Articular chondrocyte of knee joint (primary cell): Measurements from ENCODE around the gene RARRES1. TPM values are rescaled to one million over a fixed set of nuclear protein-coding genes. Genes with fewer than 3 reads are reported as not detected.

Source experiments
- small RNA-seq: library from RNA; depleted of rRNA; stranded (forward); fragments of <200 nt; gene quantifications from one replicate; pipeline ENCODE3, GENCODE V24; 2012
- total RNA-seq: library from RNA; depleted of rRNA; stranded (reverse); fragments of >200 nt; gene quantifications from 2 replicates; pipeline ENCODE4 v1.2.3, GENCODE V29; 2012

The RARRES1 gene, protein sequence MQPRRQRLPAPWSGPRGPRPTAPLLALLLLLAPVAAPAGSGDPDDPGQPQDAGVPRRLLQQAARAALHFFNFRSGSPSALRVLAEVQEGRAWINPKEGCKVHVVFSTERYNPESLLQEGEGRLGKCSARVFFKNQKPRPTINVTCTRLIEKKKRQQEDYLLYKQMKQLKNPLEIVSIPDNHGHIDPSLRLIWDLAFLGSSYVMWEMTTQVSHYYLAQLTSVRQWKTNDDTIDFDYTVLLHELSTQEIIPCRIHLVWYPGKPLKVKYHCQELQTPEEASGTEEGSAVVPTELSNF
- total RNA-seq: 6.7 and 25.9 TPM in 2 replicates

DNA sequence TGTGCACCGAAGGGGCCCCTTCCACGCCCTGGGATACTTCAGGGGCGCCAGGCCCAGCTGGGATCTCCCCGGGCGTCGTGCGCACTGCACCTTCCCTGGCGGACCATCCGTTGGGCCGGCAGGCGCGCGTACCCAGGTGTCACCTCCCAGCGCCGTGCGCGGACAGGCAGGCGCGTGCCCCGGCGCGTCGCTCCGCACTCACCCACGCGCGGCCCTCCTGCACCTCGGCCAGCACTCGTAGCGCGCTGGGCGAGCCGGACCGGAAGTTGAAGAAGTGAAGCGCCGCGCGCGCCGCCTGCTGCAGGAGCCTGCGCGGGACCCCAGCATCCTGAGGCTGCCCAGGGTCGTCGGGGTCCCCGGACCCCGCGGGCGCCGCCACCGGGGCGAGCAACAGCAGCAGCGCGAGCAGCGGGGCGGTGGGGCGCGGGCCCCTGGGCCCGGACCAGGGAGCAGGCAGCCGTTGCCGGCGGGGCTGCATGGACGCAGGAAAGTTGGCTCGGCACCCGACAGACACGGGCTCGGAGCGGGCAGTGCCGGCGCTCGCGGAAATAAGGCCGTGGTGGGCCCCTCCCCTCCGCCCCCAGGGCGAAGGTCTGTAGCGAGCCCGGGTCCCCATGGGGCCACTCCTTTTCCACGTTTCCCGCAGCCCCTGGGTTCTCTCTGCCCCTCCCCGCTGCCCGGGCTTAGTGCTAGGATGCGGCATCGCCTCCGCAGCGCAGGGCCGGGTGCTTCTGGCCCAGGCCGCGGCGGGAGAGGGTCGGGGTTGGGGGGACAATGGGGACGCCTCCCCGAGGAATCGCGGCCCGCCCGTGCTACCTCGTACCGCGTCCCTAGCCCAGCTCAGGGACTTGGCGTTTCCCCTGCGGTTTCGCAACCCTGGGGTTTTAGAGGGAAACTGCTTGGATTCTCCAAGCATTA, at the start of gene RARRES1:
Gene RARRES1, minus strand, starts transcription at position 520 of the 918 bp plus-strand sequence. Its CDS starts 42 bp downstream, at position 478.

DNA sequence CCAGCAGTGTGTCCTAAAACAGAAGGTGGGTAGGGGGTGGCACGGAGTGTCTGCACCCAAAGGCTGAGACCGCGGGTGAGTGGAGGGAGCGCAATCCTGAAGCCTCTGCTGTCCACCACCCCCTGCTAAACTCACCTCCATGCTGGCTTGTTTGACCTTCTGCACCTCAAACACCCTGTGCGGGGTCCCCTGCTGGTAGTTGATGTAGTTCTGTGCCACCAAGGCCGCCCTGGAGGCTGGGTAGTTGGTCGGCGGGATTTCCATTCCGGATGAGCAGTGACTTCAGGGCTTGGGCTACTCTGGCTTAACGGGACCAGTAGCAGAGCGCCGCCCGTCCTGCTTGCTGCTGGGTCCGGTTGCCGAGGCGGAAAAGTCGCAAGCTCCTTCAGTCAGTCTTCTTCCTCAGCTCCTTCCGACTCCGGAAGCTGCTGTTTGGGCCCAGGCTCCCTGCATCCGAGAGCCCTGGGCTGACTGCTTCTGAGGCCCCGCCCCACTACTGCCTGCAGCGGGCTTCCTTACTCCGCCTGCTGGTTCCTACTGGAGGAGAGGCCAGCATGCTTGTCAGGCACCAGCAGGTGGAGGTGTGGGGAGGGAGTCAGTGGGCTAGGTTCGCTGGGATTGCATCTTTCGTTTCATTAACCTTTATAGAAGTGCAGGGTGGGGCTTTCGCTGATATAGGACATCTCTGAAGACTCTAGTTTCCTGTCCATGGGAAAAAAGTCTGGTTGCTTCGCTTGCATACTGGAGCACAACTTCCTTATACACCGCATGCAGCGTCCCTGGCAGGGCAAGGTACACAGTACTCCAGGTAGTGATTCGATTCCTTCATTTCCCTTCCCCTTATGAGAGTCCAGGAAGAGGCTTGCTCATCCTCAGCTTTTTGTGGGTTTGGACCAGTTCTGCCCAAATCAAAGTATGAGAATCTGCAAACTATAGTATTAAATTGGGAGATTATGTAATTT, 59.8 kb downstream of the RARRES1 start, which contains the start of gene LXN:
Gene LXN, minus strand, starts transcription at position 434 of the 962 bp plus-strand sequence. Its CDS starts 170 bp downstream, at position 264.

Small RNA genes within 50 kb of the gene (small RNA-seq; reads per million reads assigned to genes)
- not detected for gene AC080013.6

Other genes starting within 250 kb of the RARRES1 start
- gene MLF1, start 161.3 kb downstream of the RARRES1 start, total RNA-seq: 15.0 and 16.1 TPM in 2 replicates
- gene GFM1, start 87.9 kb downstream of the RARRES1 start, total RNA-seq: 54.9 and 62.9 TPM in 2 replicates
- gene LXN, start 59.8 kb downstream of the RARRES1 start, total RNA-seq: 71.9 and 248 TPM in 2 replicates
- 165 and 222 TPM in 2 replicates for gene MFSD1, start 69.6 kb upstream of the RARRES1 start, total RNA-seq